Islet of Langerhans (tissue), 1 donor: Measurements from ENCODE around the gene UNC93B1.
"Not testable (repeated sequence)": the region's sequence is repeated elsewhere in the genome, so short reads cannot be mapped to it uniquely, and the experiment has no call there.

Experiments
- FAIRE-seq: peaks from one replicate; lab custom pipeline; 2011; peaks lifted over from hg19 to GRCh38; lab: Jason Lieb, UNC

Gene UNC93B1

DNA sequence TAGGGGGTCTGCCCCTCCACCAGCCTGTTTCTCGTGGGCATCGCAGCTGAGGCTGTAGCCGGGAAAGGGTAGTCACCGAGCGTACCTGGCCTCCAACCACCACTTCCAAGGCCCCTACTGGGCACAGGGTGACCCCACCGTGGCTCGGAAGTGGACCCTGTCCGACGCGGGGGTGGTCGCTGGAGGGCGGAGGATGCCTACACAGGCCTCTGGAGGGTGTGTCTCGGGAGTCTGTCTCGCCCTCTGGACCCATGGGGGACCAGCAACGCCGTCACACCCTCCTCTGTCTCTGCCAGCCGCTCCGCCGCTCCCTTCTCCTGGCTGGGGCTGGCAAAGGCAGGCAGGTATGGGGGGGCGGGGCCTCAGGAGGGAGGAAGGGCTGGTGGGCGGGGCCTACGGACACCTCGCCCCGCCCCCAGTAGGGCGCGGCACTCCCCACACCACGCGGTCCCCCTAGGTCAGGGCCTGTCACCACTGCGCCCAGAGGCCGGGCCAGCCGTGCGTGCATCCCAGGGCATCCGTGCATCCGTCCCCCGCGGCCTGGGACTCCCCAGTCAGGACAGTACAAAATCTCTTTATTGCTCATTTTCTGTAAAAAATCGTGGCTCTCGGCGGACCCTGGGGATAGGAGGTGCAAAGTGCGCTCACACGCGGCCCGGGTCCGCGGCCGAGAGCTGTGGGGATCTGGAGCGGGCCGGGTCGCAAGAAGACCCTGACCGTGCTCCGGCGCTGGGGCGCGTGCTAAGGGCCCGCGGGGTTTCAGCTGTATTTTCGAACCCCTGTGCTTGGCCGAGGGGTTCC lies 13.2 kb downstream of the UNC93B1 start:
- not testable (repeated sequence) for FAIRE-seq

DNA sequence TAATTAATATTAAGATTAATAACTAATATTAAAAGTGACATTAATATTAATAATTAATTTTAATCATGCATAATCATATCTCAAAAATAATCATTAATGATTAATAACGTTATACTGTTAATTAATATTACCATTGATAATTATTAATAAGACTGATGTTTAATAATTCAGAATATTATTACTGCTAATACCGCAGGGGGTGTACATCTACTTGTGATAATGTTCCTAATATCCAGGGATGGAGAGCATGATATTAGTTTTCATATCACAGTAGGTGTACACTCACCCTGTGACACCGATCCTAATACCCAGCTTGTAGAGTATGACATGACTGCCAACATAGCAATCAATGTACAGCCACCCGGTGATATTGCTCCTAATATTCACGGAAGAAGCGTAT lies 18.6 kb downstream of the UNC93B1 start:
- FAIRE-seq, result not testable (repeated sequence)

DNA sequence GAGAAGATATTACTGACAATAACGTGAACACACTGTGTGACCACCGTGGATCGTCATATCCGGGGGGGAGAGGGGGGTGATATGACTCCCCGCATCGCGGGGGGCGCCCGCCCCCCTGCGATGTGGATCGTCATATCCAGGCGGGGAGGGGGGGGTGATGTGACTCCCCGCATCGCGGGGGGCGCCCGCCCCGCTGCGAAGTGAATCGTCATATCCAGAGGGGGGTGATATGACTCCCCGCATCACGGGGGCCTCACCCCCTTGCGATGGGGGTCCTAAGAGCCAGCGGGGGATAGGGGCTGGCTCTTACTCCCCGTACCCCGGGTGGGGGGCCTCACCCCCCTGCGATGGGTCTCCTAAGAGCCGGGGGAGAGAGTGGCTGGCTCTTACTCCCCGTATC lies 19.9 kb downstream of the UNC93B1 start:
- FAIRE-seq, result no peak

DNA sequence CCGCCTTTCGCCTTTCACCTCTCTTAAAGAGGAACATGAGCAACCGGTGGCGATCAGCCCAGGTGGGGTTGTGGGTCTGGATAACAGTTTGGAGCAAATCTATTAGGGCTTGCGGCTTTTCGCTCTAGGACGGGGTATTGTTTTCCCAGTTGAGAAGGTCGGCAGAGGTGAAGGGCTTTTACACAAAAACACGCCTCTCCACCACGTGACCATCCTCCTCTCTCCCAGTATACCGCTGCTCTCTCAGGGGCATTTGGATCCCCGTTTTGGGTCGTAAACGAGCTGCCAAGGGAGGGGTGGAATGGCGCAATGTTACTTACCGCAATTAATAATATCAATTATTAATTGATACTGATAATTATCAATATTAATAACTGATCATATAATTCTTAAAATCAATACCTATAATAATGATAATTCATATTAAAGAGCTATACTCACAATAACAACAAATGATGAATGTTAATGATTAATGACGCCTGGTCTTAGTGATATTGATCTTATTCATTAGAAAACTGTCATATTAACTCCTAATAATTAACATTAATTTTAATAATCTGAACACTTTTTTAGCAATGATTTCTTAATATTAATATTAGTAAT lies 21.5 kb downstream of the UNC93B1 start:
- not testable (repeated sequence) for FAIRE-seq

DNA sequence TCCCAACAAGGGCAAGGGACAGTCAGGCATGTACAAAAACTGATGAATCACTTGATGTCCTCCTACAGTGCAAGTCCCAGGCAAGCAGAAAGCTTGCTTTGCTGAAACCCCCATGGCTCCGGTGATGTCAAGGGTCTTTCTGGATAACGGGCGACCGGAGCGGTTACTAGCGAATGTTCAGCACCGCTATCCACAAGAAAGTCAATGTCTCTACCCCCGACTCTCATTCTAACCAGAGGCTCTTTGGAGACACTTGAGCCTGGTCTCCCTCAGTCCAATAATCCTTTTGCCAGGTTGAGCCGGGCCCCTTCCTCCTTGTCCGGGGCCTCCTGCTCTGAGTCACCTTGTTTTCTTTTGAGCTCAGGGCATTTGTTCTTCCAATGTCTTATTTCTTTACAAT lies 22.7 kb downstream of the UNC93B1 start:
- FAIRE-seq, result not testable (repeated sequence)

DNA sequence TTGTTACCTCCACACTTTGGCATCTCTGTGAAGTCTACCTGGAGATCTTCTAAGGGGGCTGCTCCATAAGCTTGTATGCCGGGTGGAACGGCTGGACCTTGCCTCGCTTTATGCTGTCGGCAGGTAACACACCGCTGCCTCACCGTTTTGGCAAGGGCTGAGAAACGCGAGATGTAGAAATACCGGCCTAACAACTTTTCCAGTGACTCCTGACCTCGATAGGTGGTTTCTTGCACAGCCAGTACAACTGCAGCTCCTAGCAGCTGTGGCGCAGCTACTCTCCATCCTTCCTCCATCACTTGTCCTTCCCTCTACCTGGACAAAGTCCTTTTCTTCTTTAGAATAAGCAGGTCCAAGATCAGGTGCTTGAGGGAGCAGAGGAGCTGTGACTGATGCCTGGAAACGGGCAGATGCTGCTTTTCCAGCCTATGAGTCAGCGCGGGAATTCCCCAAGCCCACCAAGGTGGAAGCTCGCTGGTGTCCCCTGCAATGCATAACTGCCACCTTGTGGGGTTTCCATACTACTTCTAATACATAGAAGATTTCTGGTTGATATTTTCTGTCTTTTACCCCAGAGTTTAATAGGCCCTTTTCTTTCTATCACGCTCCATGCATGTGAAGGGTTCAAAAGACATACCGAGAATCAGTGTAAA lies 25.0 kb downstream of the UNC93B1 start:
- FAIRE-seq, result not testable (repeated sequence)

DNA sequence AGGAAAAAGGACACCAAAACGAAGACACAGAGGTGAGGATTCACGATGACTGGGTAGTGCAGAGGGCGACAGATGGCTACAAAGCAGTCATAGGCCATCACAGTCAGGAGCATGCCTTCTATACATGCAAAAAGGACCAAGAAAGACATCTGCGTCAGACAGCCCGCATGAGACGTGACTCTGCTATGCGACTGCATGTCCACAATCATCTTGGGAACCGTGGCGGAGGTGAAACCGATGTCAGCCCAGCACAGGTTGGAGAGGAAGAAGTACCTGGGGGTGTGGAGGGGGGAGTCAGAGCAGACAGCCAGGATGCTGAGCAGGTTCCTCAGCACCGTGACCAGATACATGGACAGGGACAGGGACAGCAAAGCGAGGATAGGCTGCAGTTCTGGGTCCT lies 29.2 kb downstream of the UNC93B1 start:
- not testable (repeated sequence) for FAIRE-seq

DNA sequence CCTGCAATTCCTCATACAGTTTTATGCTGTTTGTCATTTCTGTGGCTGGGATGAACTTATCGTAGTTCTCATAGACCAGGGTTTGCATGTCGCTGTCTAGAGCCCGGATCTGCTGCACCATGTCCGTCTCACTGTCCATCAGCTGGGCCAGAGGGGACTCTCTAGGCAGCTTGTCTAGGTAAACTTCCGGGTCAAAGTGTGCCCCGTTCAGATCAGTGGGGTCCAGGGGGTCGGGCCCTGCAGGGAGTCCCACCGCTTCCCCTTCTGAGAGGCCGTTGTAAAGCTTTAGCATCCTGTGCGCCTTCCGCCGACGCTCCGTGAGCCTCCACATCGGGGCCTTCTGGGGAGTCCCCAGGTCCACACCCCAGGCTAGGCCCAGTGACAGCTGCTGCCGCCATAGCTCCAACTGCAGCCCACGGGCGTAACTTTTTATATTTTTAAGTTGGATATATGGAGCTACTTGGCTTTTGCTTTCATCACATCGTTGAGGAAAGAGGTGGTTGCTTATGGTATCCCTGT lies 38.0 kb downstream of the UNC93B1 start:
- FAIRE-seq, result not testable (repeated sequence)

DNA sequence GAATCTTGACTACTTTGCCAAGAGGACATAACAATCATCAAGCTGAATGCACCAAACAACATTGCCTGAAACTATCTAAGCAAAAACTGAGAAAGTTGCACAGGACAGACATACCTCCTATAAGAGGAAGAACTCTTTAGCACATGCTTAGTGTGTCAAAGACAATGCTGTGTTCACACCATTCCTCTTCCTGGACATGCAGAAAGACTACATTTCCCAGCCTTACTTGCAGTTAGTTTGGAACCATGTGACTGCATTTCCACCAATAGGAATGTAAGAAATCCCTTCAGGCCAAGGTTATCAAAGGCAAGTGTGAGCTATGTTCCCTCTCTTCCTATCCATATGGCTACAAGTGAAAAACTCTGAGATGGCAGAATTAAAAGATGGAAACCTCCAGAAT lies 39.2 kb downstream of the UNC93B1 start:
- not testable (repeated sequence) for FAIRE-seq

DNA sequence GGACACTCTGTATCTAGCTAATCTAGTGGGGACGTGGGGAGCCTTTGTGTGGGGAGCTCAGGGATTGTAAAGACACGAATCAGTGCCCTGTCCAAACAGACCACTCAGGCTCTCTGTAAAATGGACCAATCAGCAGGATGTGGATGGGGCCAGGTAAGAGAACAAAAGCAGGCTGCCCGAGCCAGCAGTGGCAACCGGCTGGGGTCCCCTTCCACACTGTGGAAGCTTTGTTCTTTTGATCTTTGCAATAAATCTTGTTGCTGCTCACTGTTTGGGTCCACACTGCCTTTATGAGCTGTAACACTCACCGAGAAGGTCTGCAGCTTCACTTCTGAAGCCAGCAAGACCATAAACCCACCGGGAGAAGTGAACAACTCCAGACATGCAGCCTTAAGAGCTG lies 40.0 kb downstream of the UNC93B1 start:
- FAIRE-seq, result not testable (repeated sequence)

DNA sequence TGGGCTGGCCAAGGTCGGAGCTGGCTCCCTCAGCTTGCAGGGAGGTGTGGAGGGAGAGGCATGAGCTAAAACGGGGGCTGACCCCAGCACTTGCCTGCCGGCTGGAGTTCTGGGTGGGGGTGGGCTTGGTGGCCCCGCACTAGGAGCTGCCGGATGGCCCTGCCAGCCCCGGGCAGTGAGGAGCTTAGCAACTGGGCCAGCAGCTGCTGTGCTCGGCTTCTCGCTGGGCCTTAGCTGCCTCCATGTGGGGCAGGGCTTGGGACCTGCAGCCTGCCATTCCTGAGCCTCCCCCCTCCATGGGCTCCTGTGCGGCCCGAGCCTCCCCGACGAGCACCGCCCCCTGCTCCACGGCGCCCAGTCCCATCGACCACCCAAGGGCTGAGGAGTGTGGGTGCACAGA lies 40.7 kb downstream of the UNC93B1 start:
- FAIRE-seq, result not testable (repeated sequence)

DNA sequence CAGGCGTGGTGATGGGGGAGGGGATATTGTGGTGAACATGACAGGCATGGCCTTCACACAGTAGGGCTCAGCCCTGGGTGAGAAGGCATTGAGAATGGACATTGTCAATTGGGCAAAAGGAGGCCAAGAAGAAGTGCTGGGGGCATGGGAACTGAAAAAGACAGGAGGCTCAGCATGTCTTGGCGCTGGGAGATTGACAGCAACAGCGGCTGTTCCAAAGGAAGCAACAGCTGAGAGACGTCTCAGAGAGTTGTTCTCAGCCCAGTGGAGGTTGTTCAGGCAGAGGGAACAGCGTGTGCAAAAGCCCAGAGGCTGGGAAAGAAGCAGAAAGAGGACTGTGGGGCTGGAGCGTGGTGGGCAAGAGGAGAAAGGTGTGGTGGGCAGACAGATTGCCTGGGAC lies 47.7 kb downstream of the UNC93B1 start:
- FAIRE-seq, result not testable (repeated sequence)

DNA sequence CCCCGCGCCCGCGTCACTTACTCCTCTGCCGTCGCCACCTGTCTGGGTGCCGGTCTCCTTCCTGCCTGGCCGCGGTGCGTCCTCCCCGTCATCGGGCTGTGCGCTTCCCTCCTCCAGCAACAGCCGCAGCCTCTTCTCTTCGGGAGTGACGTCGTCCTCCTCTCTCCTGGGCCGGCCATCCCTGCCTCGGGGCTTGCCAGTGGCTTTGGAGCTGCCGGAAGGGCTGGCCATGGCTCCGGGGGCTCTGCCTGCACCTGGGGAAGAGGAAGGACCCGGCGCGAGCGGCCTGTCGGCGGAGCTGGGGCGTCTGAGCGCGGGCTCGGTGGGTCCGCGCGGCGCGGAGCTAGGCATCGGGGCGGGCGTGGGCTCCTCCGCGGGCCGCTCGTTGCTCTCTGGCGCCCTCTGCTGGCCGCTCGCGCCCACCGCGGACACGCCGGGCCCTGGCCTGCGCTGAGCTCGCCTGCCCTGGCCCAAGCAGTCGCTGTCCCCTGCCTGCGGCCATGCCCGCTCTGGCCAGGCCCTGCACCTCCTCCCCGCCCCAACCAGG lies 48.4 kb downstream of the UNC93B1 start:
- FAIRE-seq, result not testable (repeated sequence)

DNA sequence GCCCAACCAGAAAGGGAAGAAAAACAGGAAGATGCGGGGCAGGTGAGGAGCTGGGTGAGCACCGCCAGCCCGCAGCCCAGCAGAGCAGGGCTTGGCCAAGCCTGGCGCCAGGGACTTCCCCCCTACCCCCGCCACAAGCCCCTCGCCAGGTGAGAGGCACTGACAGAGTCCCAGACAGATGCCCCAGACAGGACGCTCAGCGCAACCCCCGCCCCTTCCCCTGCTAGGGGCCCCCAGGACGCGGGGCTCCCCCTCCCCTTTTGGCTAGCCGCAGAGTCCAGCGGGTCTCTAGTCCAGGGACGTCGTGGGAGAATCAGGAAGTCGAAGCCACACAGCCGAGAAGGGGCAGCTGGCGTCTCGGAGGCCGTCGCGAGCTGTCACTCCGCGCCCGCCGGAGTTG lies 48.9 kb downstream of the UNC93B1 start:
- FAIRE-seq, result not testable (repeated sequence)

DNA sequence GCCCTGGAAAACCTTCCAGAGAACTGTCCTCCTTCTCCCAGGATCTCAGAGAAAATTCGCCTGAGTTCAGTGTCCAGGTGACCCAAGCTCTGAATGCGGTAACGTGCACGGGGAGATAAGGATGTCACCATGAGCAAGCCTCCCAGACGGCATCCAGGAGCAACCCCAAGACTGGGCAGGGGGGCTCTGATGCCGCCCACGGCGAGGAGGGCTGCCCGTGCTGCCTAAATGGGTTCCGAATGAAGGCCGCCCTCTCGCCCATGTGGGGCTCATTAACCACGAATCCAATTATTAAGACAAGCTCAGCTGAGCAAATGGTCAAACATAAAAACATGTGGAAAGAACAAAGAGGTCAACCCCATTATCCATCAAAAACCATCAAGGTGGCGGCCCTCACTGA lies 49.6 kb downstream of the UNC93B1 start:
- not testable (repeated sequence) for FAIRE-seq

DNA sequence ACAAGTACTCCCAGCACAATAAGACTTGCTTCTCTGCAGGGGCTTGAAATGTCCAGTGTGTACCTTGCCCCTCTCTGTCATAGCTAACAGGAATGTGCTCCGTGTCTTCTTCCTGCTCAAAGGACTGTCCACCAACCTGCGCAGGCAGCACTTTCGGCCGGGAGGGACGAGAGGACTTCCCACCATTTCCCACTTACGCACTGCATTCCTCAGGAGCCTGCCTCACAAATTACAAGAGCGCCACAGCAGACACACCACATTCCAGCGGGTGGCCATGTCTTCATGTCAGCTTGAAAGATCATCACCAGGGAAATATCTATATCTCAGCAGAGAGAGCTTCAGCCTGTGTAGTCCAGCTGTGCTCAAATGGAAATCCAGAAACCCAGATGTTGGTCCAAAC lies 53.2 kb downstream of the UNC93B1 start:
- FAIRE-seq, result not testable (repeated sequence)

DNA sequence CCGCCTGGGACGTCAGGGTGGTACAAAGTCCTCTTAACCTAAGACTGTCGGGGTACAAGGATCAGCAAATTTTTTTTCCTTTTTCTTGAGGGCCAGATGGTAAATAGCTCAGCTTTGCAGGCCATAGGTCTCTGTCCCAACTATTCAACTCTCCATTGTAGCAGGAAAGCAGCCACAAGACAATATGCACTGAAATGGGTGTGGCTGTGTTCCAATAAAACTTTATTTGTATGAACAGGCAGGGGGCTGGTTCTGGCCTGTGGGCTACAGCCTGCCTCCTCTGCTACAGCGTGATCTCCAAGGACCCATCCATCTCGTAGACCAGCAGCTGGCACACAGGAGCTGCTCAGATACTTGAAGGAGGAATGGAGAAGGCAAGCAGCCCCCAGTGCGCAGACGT lies 56.1 kb downstream of the UNC93B1 start:
- FAIRE-seq, result not testable (repeated sequence)

DNA sequence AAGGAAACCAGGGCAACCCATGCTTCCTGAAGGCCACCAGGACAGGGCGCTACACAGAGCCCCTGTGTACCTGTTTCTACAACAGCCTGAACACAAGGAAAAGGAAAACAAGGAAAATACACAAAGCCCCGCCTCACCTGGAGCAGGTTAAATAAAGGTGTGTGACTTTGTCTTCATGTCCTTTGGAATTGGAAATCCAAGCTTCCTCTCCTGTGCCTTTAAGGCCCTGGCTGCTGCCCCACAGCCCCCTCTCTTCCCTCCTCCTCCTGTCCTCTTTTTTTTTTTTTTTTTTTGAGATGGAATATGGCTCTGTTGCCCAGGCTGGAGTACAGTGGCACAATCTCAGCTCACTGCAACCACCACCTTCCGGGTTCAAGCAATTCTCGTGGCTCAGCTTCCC lies 57.5 kb downstream of the UNC93B1 start:
- FAIRE-seq, result not testable (repeated sequence)

DNA sequence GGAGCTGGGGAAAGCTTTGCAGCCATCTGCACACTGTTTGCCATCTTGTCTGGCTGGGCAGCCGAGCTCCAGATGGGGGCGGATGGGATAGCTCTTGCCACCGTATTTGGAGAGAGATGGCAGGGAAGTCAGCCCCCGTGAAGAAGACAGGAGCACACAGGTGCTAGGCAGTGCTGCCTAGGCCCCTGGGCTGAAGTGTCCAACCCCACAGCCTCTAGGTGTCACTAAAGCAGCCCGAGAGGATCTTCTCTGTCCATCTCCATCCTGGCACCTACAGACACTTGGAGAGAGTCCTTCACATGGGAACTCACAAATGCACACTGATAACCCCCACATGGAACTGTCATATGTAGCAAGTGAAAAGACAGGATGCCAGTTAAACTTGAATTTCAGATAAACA lies 60.5 kb downstream of the UNC93B1 start:
- not testable (repeated sequence) for FAIRE-seq
